Sigmoid colon (tissue), 4 donors: ENCODE results near the gene DNAJC9.

Experiments used
- POLR2AphosphoS5 ChIP-seq, 4 donors: sonication (generic); formaldehyde crosslinking; IDR thresholded peaks; one replicate each; pipeline ENCODE4 v1.6.1; 2017; ENCODE audit warnings: antibody characterized with exemption in 4 of 4
- TF ChIP-seq, protein P1 (sequence below), 4 experiments: fragments of 450-650 bp in 3 of 4; fragments of 200-600 bp in 1 of 4; IDR thresholded peaks; one replicate each; pipeline ENCODE4 v1.5.1; 2016 to 2019; ENCODE audit warnings: antibody characterized with exemption in 4 of 4, mild to moderate bottlenecking in 3 of 4, moderate library complexity in 2 of 4

DNA sequence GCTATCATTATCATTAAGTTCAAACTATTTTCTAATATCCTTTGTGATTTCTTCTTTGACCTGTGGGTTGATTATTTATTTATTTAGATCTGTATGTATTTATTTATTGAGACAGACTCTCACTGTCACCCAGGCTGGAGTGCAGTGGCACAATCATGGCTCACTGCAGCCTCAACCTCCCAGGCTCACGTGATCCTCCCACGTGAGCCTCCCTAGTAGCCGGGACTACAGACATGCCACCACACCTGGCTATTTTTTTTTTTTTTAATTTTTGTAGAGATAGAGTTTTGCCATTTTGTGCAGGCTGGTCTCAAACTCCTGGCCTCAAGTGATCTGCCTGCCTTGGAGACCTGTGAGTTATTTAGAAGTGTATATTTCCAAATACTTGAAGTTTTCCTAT, 34.0 kb upstream of the DNAJC9 start:
- TF ChIP-seq, protein P1, sequence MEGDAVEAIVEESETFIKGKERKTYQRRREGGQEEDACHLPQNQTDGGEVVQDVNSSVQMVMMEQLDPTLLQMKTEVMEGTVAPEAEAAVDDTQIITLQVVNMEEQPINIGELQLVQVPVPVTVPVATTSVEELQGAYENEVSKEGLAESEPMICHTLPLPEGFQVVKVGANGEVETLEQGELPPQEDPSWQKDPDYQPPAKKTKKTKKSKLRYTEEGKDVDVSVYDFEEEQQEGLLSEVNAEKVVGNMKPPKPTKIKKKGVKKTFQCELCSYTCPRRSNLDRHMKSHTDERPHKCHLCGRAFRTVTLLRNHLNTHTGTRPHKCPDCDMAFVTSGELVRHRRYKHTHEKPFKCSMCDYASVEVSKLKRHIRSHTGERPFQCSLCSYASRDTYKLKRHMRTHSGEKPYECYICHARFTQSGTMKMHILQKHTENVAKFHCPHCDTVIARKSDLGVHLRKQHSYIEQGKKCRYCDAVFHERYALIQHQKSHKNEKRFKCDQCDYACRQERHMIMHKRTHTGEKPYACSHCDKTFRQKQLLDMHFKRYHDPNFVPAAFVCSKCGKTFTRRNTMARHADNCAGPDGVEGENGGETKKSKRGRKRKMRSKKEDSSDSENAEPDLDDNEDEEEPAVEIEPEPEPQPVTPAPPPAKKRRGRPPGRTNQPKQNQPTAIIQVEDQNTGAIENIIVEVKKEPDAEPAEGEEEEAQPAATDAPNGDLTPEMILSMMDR (IDR thresholded peaks at IDR 0.05), result no peak
- no peak for TF ChIP-seq POLR2AphosphoS5 (IDR thresholded peaks at IDR 0.05)
